ENCODE measurements around the gene CFAP299. TPM values are rescaled to one million over a fixed set of nuclear protein-coding genes. Genes with fewer than 3 reads are reported as not detected.

Gene CFAP299
- total and polyA plus RNA-seq, 2 donors (not counting 3 experiments of a cell fraction or from before 2014, with no cell fraction given): not detected

DNA sequence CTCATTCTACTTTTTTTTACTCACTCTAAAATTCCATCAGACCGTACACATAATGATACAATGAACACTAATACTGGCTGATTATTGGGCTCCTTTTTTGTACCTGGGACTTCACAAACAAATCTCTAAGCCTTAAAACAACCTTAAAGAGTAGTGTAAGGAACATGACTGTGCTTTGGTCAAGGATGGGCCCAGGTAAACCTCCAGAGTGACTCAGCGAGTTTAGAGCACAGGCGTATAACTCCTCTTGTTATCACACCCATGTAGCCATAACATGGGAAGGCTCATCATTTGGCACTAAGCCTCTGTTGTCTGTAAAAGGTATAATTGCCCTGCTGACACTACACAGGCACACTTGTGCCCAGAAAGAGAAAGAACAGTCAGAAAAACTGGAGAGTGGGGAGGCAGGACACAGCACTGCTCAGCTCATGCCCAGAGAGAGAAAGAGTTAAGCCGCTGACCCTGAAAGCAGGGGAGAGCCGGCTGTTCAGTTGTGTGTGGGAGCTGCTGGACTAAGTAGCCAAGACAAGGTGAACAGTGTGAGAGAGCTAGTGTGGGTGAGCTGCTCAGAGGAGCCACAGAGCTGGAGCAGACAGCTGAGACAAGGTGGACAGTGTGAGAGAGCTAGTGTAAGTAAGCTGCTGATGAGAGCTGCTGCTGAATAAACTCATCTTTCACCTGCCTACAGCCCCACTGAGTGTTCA is 375.4 kb downstream of the CFAP299 start:
- TF ChIP-seq, protein P1, sequence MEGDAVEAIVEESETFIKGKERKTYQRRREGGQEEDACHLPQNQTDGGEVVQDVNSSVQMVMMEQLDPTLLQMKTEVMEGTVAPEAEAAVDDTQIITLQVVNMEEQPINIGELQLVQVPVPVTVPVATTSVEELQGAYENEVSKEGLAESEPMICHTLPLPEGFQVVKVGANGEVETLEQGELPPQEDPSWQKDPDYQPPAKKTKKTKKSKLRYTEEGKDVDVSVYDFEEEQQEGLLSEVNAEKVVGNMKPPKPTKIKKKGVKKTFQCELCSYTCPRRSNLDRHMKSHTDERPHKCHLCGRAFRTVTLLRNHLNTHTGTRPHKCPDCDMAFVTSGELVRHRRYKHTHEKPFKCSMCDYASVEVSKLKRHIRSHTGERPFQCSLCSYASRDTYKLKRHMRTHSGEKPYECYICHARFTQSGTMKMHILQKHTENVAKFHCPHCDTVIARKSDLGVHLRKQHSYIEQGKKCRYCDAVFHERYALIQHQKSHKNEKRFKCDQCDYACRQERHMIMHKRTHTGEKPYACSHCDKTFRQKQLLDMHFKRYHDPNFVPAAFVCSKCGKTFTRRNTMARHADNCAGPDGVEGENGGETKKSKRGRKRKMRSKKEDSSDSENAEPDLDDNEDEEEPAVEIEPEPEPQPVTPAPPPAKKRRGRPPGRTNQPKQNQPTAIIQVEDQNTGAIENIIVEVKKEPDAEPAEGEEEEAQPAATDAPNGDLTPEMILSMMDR (IDR thresholded peaks at IDR 0.05; ENCODE audit: extremely low read depth in 1 of 2, insufficient read depth in 1 of 2, low read depth in 1 of 2, low read length in 2 of 2): no peak
- no peak for TF ChIP-seq EZH2 (IDR thresholded peaks at IDR 0.05; ENCODE audit: borderline replicate concordance, low read depth, low read length, severe bottlenecking)
- TF ChIP-seq POLR2A (IDR thresholded peaks at IDR 0.05; ENCODE audit: low read depth, low read length): no peak
- no peak for TF ChIP-seq POLR2AphosphoS5 (IDR thresholded peaks at IDR 0.05; ENCODE audit: insufficient read depth, low read depth, low read length)
- no peak for TF ChIP-seq GATA2 (IDR thresholded peaks at IDR 0.05; ENCODE audit: insufficient read depth, insufficient read length, low read depth, low read length)
- TF ChIP-seq JUN (IDR thresholded peaks at IDR 0.05; ENCODE audit: borderline replicate concordance, insufficient read depth, insufficient read length, low read depth): no peak
- TF ChIP-seq MYC (IDR thresholded peaks at IDR 0.05; ENCODE audit: low read depth, low read length): no peak
- TF ChIP-seq FOS (IDR thresholded peaks at IDR 0.05; ENCODE audit: borderline replicate concordance, insufficient read depth, low read length): no peak
- TF ChIP-seq, protein P2, sequence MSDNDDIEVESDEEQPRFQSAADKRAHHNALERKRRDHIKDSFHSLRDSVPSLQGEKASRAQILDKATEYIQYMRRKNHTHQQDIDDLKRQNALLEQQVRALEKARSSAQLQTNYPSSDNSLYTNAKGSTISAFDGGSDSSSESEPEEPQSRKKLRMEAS (IDR thresholded peaks at IDR 0.05; ENCODE audit: insufficient read depth, insufficient read length): no peak
- no TSS peak for BruUV-seq (replicated peaks)
- ChIA-PET CTCF (no interaction called here), POLR2A (no interaction called here)
- H4K20me1 ChIP-seq (replicated peaks; ENCODE audit: control insufficient read depth, extremely low read depth, insufficient read depth, low read length): no peaks in the 10 kb centered on the region
- no peaks in the 10 kb centered on the region for H3K27me3 ChIP-seq (ENCODE audit: control insufficient read depth in 2 of 2, insufficient read depth in 2 of 2, low read length in 2 of 2)
- H3K9me1 ChIP-seq (replicated peaks; ENCODE audit: control insufficient read depth, extremely low read depth, insufficient read depth, low read length): no peaks in the 10 kb centered on the region
- no peaks in the 10 kb centered on the region for H3K36me3 ChIP-seq (ENCODE audit: control insufficient read depth in 2 of 2, extremely low read depth in 1 of 2, insufficient read depth in 2 of 2, low read length in 2 of 2)
- no peak overlapping the region for H3K9ac ChIP-seq (replicated peaks; ENCODE audit: extremely low read depth, insufficient read depth, low read length)
- no peak overlapping the region for H2AFZ ChIP-seq (ENCODE audit: low read depth, low read length)
- peaks cover 4% of the 10 kb centered on the region for H3K9me3 ChIP-seq (replicated peaks; ENCODE audit: control insufficient read depth, insufficient read depth, low read length)
- no peak overlapping the region for H3K4me3 ChIP-seq (replicated peaks in 1 of 3; ENCODE audit: insufficient read depth in 1 of 3, low read depth in 1 of 3, low read length in 3 of 3)
- no peak overlapping the region for H3K4me2 ChIP-seq (ENCODE audit: insufficient read depth, low read length)
- DNase-seq (ENCODE audit: low read depth, low spot score) (no peak), FAIRE-seq (no peak)
- H3K4me1 ChIP-seq (ENCODE audit: control insufficient read depth, extremely low read depth, insufficient read depth, low read length): no peaks in the 10 kb centered on the region
- dilution Hi-C loops (cut with MboI; ENCODE audit: extremely low pct_ligation_motif_present, low sequenced_read_pairs) (no loop called here), intact Hi-C loops (cut with micrococcal nuclease) (no loop called here)
- H3K79me2 ChIP-seq (ENCODE audit: control insufficient read depth, insufficient read depth, low read length): no peaks in the 10 kb centered on the region
- no peak overlapping the region for H3K27ac ChIP-seq (ENCODE audit: insufficient read depth, low read depth, low read length)

All from endothelial cell of umbilical vein (primary cell).